ENCODE measurements around the gene AOC3. TPM values are rescaled to one million over a fixed set of nuclear protein-coding genes. Genes with fewer than 3 reads are reported as not detected.

The AOC3 gene
- total and polyA plus RNA-seq, 2 of the 13 experiments (the other 11 are each of a cell fraction or from before 2014, with no cell fraction given) = 8.7 to 51.7 TPM

DNA sequence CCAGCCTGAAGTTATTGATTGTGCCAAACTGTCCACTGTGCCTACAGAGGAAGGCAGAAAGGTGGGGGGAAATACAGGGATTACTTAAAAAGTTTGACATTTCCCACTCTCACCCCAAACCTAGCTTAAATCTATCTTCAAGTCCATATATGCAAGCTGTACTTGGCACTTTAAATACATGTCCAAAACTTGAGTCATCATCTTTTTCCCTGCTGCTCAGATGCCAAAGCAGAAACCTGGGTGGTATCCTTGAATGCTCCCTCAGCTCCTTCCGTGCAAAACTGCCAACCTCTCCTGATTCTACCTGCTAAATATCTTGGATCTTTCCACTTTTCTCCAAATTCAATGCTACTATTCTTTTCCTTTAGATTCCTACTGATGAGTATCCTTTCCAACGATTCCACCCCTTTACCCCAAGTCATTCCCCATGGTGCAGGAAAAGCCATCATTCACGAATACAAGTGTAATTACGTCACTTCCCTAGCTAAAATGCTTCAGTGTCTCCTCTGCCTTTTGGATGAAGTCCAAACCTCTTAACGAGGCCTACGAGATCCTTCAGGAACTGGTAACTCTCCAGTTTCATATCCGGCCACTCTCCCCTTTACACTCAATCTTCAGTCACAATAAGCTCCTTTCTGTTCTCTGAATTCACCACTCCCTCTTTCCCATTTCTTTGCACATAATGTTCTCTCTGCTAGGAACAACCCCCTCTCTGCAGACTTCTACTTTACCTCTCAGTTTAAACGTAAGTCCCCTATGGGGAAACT lies 36.2 kb upstream of the AOC3 start:
- no peaks in the 10 kb centered on the region for H3K27me3 ChIP-seq (ENCODE audit: control insufficient read depth in 1 of 2, insufficient read depth in 2 of 2, low read length in 2 of 2)
- no peaks in the 10 kb centered on the region for H4K20me1 ChIP-seq (ENCODE audit: insufficient read depth, low read length)
- ChIA-PET CTCF (ENCODE audit: low intra/inter-chr PET ratio, low total read pairs) (no interaction called here), POLR2A (interaction anchor here (1.4 to 4.6 kb wide), 4 partner anchors 9 to 41 kb away, joined by 4 to 29 read pairs (median 7); partner anchors contain the start of genes BECN1, CNTD1, COA3 and VPS25)
- no peaks in the 10 kb centered on the region for H3K79me2 ChIP-seq (ENCODE audit: insufficient read depth, low read length)
- no peak overlapping the region for H3K4me2 ChIP-seq (ENCODE audit: low read depth, low read length)
- BruUV-seq (replicated peaks) = no TSS peak
- H3K27ac ChIP-seq (ENCODE audit: extremely low read length, insufficient read depth, low read length) = no peak overlapping the region
- no peaks in the 10 kb centered on the region for H3K4me1 ChIP-seq (ENCODE audit: insufficient read depth, low read length)
- no peak overlapping the region for H3K9ac ChIP-seq (ENCODE audit: insufficient read depth, low read depth, low read length)
- no peak for FAIRE-seq
- H2AFZ ChIP-seq (ENCODE audit: low read length) = no peak overlapping the region
- no peak for ATAC-seq
- H3K36me3 ChIP-seq (replicated peaks in 1 of 2; ENCODE audit: control insufficient read depth in 1 of 2, insufficient read depth in 2 of 2, low read length in 2 of 2) = peaks cover 54 to 71% of the 10 kb centered on the region in 2 experiments
- no peak overlapping the region for H3K4me3 ChIP-seq (replicated peaks in 1 of 3; ENCODE audit: insufficient read depth in 1 of 3, low read depth in 2 of 3, low read length in 3 of 3)
- TF ChIP-seq, protein P1, sequence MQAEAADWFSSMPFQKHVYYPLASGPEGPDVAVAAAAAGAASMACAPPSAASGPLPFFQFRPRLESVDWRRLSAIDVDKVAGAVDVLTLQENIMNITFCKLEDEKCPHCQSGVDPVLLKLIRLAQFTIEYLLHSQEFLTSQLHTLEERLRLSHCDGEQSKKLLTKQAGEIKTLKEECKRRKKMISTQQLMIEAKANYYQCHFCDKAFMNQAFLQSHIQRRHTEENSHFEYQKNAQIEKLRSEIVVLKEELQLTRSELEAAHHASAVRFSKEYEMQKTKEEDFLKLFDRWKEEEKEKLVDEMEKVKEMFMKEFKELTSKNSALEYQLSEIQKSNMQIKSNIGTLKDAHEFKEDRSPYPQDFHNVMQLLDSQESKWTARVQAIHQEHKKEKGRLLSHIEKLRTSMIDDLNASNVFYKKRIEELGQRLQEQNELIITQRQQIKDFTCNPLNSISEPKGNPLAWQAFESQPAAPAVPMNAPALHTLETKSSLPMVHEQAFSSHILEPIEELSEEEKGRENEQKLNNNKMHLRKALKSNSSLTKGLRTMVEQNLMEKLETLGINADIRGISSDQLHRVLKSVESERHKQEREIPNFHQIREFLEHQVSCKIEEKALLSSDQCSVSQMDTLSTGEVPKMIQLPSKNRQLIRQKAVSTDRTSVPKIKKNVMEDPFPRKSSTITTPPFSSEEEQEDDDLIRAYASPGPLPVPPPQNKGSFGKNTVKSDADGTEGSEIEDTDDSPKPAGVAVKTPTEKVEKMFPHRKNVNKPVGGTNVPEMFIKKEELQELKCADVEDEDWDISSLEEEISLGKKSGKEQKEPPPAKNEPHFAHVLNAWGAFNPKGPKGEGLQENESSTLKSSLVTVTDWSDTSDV (CRISPR knock-in tag; IDR thresholded peaks at IDR 0.05) = no peak
- peak; percentile 46; the same call in 1 of the 2 replicates for TF ChIP-seq RBFOX2 (IDR thresholded peaks at IDR 0.05; ENCODE audit: low read depth, low read length)
- 95% methylated on average over 8 of the region's 8 CpGs for WGBS (ENCODE audit: low lambda C conversion rate)
- intact Hi-C loops (cut with micrococcal nuclease; ENCODE audit: unreplicated experiment) = no loop called here
- no peak for DNase-seq (ENCODE audit: low spot score)
- in situ Hi-C loops (cut with HindIII; ENCODE audit: extremely low pct_ligation_motif_present, low pct_unique_long_range_greater_than_20kb) = no loop called here
- no peaks in the 10 kb centered on the region for H3K9me3 ChIP-seq (ENCODE audit: low read length)

DNA sequence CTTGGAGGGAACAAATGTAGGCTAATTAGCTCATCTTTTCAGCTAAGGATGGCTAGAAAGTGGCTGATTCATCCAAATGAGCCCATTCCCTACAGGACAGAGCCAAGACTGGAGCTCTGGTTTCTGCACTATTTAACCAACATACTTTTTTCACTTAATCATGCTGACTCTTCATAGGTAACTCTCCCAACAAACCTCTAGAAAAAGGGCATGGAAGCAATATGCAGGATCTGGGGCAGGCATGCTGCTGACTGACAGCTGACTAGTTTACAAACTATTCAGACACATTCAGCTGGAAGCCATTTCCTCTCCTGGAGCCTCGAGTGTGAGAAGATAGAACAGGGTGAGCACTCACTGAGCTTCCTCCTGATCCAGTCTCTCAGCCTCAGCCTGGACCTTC lies 33.1 kb upstream of the AOC3 start:
- ChIA-PET CTCF (ENCODE audit: low intra/inter-chr PET ratio, low total read pairs) (no interaction called here), POLR2A (interaction anchor here (0.6 to 4.6 kb wide), 5 partner anchors 13 to 254 kb away, joined by 3 to 29 read pairs (median 4); partner anchors contain the start of genes CNTD1 and COA3)
- H3K79me2 ChIP-seq (ENCODE audit: insufficient read depth, low read length) = peaks cover 9% of the 10 kb centered on the region
- no peaks in the 10 kb centered on the region for H4K20me1 ChIP-seq (ENCODE audit: insufficient read depth, low read length)
- in situ Hi-C loops (cut with HindIII; ENCODE audit: extremely low pct_ligation_motif_present, low pct_unique_long_range_greater_than_20kb) = no loop called here
- BruUV-seq (replicated peaks) = no TSS peak
- H3K4me1 ChIP-seq (ENCODE audit: insufficient read depth, low read length) = peaks cover 22% of the 10 kb centered on the region
- peaks cover 49 to 72% of the 10 kb centered on the region in 2 experiments for H3K36me3 ChIP-seq (replicated peaks in 1 of 2; ENCODE audit: control insufficient read depth in 1 of 2, insufficient read depth in 2 of 2, low read length in 2 of 2)
- ATAC-seq = no peak
- H3K27me3 ChIP-seq (ENCODE audit: control insufficient read depth in 1 of 2, insufficient read depth in 2 of 2, low read length in 2 of 2) = no peaks in the 10 kb centered on the region
- no peak overlapping the region for H3K9ac ChIP-seq (ENCODE audit: insufficient read depth, low read depth, low read length)
- H2AFZ ChIP-seq (ENCODE audit: low read length) = no peak overlapping the region
- intact Hi-C loops (cut with micrococcal nuclease; ENCODE audit: unreplicated experiment) = no loop called here
- H3K27ac ChIP-seq (ENCODE audit: extremely low read length, insufficient read depth, low read length) = no peak overlapping the region
- no peak overlapping the region for H3K4me2 ChIP-seq (ENCODE audit: low read depth, low read length)
- no peak overlapping the region for H3K4me3 ChIP-seq (replicated peaks in 1 of 3; ENCODE audit: insufficient read depth in 1 of 3, low read depth in 2 of 3, low read length in 3 of 3)
- FAIRE-seq = no peak
- no peak for DNase-seq (ENCODE audit: low spot score)
- WGBS (ENCODE audit: low lambda C conversion rate) = 92% methylated on average over 1 of the region's 1 CpG
- H3K9me3 ChIP-seq (ENCODE audit: low read length) = no peaks in the 10 kb centered on the region
- TF ChIP-seq ZNF773 (CRISPR knock-in tag; IDR thresholded peaks at IDR 0.05; ENCODE audit: borderline replicate concordance) (no peak), ZNF781 (CRISPR knock-in tag; IDR thresholded peaks at IDR 0.05; ENCODE audit: borderline replicate concordance, not compliant biosample characterization) (no peak), NFKBIZ (CRISPR knock-in tag; IDR thresholded peaks at IDR 0.05) (no peak), POLR2A (IDR thresholded peaks at IDR 0.05; ENCODE audit: insufficient read depth in 1 of 2, low read depth in 2 of 2, low read length in 2 of 2) (no peak), ZNF713 (CRISPR knock-in tag; IDR thresholded peaks at IDR 0.05) (no peak), HOXD1 (CRISPR knock-in tag; IDR thresholded peaks at IDR 0.05) (no peak), ZMYM3 (CRISPR knock-in tag; IDR thresholded peaks at IDR 0.05) (no peak), ZNF256 (CRISPR knock-in tag; conservative IDR thresholded peaks at IDR 0.05) (no peak), YY1 (IDR thresholded peaks at IDR 0.05; ENCODE audit: insufficient read depth, insufficient replicate concordance, low read depth, low read length) (no peak), EHMT2 (IDR thresholded peaks at IDR 0.05; ENCODE audit: borderline replicate concordance, low read depth, low read length) (no peak), PAX8 (CRISPR knock-in tag; IDR thresholded peaks at IDR 0.05; ENCODE audit: borderline replicate concordance) (no peak), CENPX (CRISPR knock-in tag; IDR thresholded peaks at IDR 0.05) (no peak)
- TF ChIP-seq, protein P2, sequence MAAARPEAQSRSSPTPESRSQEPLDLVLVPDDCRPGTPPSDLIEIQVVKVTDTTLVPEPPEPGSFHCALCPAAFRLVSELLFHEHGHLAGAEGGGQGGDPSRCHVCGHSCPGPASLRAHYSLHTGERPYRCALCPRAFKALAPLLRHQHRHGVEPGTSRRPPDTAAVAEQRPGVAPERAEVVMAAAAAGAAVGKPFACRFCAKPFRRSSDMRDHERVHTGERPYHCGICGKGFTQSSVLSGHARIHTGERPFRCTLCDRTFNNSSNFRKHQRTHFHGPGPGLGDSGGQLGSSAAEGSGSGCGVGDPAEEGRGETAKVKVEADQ (CRISPR knock-in tag; IDR thresholded peaks at IDR 0.05; ENCODE audit: borderline replicate concordance) = no peak

All from HepG2 (cell line).